Measurements from ENCODE around the gene C1QA. TPM values are rescaled to one million over a fixed set of nuclear protein-coding genes. Genes with fewer than 3 reads are reported as not detected.

C1QA gene
- total and polyA plus RNA-seq, 2 of the 4 experiments (the other 2 are of a cell fraction), result not detected

GRCh38 chr1:22627331-22627730, 9.1 kb upstream of the C1QA start:
- H2BK15ac ChIP-seq (ENCODE audit: low read depth, low read length), result no peak overlapping the region
- H3K56ac ChIP-seq (ENCODE audit: extremely low read depth, insufficient read depth, low read length), result no peak overlapping the region
- H3K9me1 ChIP-seq (ENCODE audit: insufficient read depth, low read length), result no peaks in the 10 kb centered on the region
- H3K27me3 ChIP-seq (ENCODE audit: control insufficient read depth, insufficient read depth, low read length), result peaks cover 61% of the 10 kb centered on the region
- H3K18ac ChIP-seq (ENCODE audit: low read depth, low read length), result no peak overlapping the region
- ChIA-PET POLR2A (ENCODE audit: unreplicated experiment) (no interaction called here), CTCF (no interaction called here)
- dilution Hi-C loops (cut with HindIII; ENCODE audit: low sequenced_read_pairs, unreplicated experiment) (no loop called here), intact Hi-C loops (cut with micrococcal nuclease) (no loop called here), in situ Hi-C loops (cut with MboI; ENCODE audit: low sequenced_read_pairs) (no loop called here)
- no peak overlapping the region for H3K4me3 ChIP-seq (ENCODE audit: insufficient read depth, low read depth, low read length)
- H4K5ac ChIP-seq (ENCODE audit: low read depth, low read length), result no peak overlapping the region
- no peak overlapping the region for H2AK9ac ChIP-seq (replicated peaks; ENCODE audit: low read depth, low read length, poor library complexity)
- DNase-seq, result no peak
- no peak overlapping the region for H2BK5ac ChIP-seq (ENCODE audit: low read depth, low read length, poor library complexity, severe bottlenecking)
- no peak overlapping the region for H3K27ac ChIP-seq (ENCODE audit: insufficient read depth, low read length)
- 27% methylated on average over 3 of the region's 5 CpGs; no CpG with 5 or more reads in 1 of the 2 experiments for WGBS, 2 experiments (ENCODE audit: extremely low coverage in 2 of 2, insufficient read length in 1 of 2)
- no peak overlapping the region for H2AK5ac ChIP-seq (ENCODE audit: low read depth, low read length)
- H3K4me2 ChIP-seq (ENCODE audit: low read depth, low read length), result no peak overlapping the region
- no peak for TF ChIP-seq RAD21 (IDR thresholded peaks at IDR 0.05; ENCODE audit: low read length)
- TF ChIP-seq CEBPB (IDR thresholded peaks at IDR 0.05; ENCODE audit: low read depth, low read length), result no peak
- no peak for TF ChIP-seq USF2 (IDR thresholded peaks at IDR 0.05; ENCODE audit: low read depth, low read length)
- no peak for TF ChIP-seq BHLHE40 (IDR thresholded peaks at IDR 0.05; ENCODE audit: low read depth, low read length)
- TF ChIP-seq RFX5 (IDR thresholded peaks at IDR 0.05; ENCODE audit: low read depth, low read length), result no peak
- no peak for TF ChIP-seq MXI1 (IDR thresholded peaks at IDR 0.05; ENCODE audit: borderline replicate concordance, low read depth, low read length)
- no peak for TF ChIP-seq SMC3 (IDR thresholded peaks at IDR 0.05; ENCODE audit: low read depth, low read length)
- no peak for TF ChIP-seq CHD1 (IDR thresholded peaks at IDR 0.05; ENCODE audit: low read depth, low read length)
- no peak overlapping the region for H3K4ac ChIP-seq (ENCODE audit: low read depth, low read length)
- no peaks in the 10 kb centered on the region for H3K36me3 ChIP-seq (ENCODE audit: control insufficient read depth, insufficient read depth, low read length)
- no peak overlapping the region for H2AFZ ChIP-seq (replicated peaks; ENCODE audit: low read length, poor library complexity)
- H3K9ac ChIP-seq (ENCODE audit: low read depth, low read length), result no peak overlapping the region
- no peak overlapping the region for H2BK20ac ChIP-seq (ENCODE audit: low read depth, low read length)
- no peak overlapping the region for H4K91ac ChIP-seq (ENCODE audit: insufficient read depth, low read depth, low read length)
- no peaks in the 10 kb centered on the region for H3K4me1 ChIP-seq (ENCODE audit: control insufficient read depth, insufficient read depth, low read length)
- BruUV-seq (replicated peaks), result no TSS peak
- H3K79me1 ChIP-seq (ENCODE audit: low read depth in 1 of 2, low read length in 2 of 2), result no peaks in the 10 kb centered on the region
- H3K14ac ChIP-seq (replicated peaks; ENCODE audit: low read depth, low read length), result no peak overlapping the region
- H3K23ac ChIP-seq (ENCODE audit: low read depth, low read length), result no peak overlapping the region
- H4K20me1 ChIP-seq (ENCODE audit: insufficient read depth, low read length), result peaks cover 3% of the 10 kb centered on the region; the same call in 1 of the 2 replicates
- H3K9me3 ChIP-seq (ENCODE audit: control insufficient read depth, insufficient read depth, low read length), result no peaks in the 10 kb centered on the region
- no peak overlapping the region for H4K8ac ChIP-seq (ENCODE audit: low read depth in 2 of 2, low read length in 2 of 2)
- no peak for ATAC-seq (ENCODE audit: low read depth)
- no peak overlapping the region for H2BK120ac ChIP-seq (ENCODE audit: low read depth, low read length)

Data from IMR-90 (cell line).